ENCODE measurements around the gene KCNK15.

DNA sequence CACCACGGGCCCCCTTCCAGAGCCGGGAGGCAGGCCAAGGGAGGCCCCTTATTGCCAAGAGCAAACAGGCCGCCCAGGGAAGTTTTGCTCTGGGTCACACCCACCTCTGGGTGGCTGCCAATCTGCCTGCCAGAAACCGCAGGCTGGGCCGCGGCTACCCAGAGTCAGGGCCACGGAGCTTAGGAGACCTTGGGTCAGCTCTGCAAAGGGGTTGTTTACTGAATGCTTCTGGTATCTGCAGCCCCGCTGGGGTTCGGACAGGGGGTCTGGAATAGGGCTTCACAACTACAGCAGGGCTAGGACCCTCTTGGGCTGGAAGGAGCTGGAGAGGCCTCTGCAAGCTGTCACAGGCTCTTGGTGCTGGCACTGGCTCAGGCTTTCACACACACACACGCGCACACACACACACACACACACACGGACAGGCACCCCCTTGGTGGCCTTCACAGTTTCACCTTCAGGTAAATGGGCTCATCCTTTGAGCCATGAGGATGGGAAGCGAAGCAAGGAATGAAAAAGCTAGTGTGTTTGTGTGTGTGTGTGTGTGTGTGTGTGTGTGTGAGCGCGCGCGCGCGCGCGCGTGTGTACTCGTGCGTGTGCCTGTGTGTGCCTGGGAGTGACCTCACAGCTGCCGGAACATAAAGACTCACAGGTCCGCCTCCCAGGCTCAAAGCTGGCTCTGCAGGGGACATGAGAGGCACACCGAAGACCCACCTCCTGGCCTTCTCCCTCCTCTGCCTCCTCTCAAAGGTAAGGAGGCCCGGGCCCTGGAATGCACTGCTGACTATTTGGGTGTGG, 30.8 kb upstream of the KCNK15 start, which contains the start of gene CCN5:
- TF ChIP-seq, protein P1, sequence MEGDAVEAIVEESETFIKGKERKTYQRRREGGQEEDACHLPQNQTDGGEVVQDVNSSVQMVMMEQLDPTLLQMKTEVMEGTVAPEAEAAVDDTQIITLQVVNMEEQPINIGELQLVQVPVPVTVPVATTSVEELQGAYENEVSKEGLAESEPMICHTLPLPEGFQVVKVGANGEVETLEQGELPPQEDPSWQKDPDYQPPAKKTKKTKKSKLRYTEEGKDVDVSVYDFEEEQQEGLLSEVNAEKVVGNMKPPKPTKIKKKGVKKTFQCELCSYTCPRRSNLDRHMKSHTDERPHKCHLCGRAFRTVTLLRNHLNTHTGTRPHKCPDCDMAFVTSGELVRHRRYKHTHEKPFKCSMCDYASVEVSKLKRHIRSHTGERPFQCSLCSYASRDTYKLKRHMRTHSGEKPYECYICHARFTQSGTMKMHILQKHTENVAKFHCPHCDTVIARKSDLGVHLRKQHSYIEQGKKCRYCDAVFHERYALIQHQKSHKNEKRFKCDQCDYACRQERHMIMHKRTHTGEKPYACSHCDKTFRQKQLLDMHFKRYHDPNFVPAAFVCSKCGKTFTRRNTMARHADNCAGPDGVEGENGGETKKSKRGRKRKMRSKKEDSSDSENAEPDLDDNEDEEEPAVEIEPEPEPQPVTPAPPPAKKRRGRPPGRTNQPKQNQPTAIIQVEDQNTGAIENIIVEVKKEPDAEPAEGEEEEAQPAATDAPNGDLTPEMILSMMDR (IDR thresholded peaks at IDR 0.05), result no peak
- no peak for TF ChIP-seq POLR2A (IDR thresholded peaks at IDR 0.05; ENCODE audit: low read depth)
